22Rv1 (cell line): ENCODE measurements around the gene PCBP4.

Source experiments
- CTCF ChIP-seq: fragments of 450-650 bp; IDR thresholded peaks from 2 replicates; pipeline ENCODE4 v1.5.1; 2017; ENCODE audit warnings: mild to moderate bottlenecking
- ZFX ChIP-seq: fragments of 450-650 bp; IDR thresholded peaks from 2 replicates; pipeline ENCODE4 v1.6.1; 2017; ENCODE audit warnings: antibody characterized with exemption, borderline replicate concordance

- TF ChIP-seq CTCF (no peak), ZFX (no peak)
Measured at GRCh38 chr3:51984269-51984647, 17.0 kb upstream of the PCBP4 start.
